HG02938 (cell line): ENCODE measurements around the gene KRTAP4-9.
"Not testable (repeated sequence)": the region's sequence is repeated elsewhere in the genome, so short reads cannot be mapped to it uniquely, and the experiment has no call there.

Experiments used
- ATAC-seq: cut with Tn5 transposase; IDR thresholded peaks from one replicate; pipeline ENCODE4 v1.9.1; 2021; ENCODE audit warnings: mild to moderate bottlenecking, moderate library complexity; ENCODE audit not compliant: unreplicated experiment

Gene KRTAP4-9

DNA sequence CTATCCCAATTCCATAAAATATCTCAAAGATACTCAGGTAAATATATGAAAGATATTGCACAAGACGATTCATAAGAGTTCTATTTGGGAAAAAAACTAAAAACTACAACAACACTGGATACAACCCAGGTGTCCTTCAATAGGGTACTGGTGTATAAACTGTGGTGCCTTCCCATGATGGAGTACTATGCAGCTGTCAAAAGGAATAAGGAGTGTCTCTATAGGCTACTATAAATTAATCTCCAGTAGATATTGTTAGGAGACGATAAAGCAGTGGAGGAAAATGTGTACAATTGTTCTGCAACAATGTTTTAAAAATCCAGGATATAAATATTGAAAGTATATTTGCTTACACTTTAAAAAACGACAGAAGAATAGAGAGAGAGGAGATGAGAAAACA, 21.2 kb downstream of the KRTAP4-9 start:
- ATAC-seq = no peak

- no peak for ATAC-seq
Measured at GRCh38 chr17:41127371-41127770, 22.2 kb downstream of the KRTAP4-9 start.

DNA sequence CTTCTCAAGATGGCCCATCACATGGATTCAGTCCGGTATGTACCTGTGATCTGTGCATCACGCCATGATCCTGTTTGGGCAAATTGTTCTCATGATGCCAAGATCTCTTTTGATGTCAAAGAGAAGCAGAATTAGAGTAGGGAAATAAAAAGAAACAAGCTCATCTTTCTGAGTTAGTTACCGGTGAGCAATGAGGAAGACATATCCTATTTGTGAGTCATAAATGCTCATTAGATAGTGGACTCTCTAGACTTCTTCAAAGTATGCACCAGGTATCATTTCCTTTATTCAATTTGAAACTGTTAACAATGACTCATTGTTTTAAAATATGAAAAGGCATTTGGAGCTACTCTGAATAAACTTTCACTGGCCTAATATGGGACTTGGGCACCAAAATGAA, 26.8 kb downstream of the KRTAP4-9 start:
- no peak for ATAC-seq

DNA sequence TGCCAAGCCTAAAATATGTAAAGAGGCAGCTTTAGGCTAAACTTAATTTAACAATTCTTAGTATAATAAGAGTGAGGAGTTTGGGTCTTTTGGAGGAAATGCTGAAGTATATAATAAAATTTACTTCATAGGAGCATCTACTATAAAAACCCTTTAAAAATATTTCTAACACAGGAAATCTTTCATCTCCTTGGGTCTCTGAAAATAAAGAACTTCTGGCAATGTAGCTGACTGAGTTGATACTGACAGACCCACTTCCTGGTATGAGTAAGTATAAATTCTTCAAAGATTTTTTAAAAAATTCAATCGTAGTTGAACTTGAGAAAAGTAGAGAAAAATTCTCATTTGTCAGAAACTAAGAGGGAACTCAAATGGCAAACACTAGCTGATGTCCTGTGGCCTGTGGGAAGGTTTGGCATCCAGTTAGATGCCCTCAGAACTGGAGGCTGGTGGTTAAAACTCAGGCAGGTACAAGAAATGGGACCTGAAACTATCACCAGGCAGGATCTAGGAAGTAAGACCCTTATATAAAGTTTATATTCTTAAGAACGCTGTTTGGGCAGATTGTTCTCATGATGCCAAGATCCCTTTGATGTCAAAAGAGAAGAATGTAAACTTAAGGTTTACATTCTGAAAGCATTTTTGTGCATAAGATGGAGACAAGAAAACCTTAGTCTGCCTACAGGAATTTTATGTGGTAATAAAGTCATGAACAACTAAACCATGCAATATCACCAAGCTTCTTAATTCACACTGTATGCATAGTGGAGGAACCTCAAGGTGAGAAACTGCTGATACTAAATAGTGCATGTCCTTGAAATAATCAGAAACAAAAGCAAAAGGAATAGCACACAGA, 28.9 kb downstream of the KRTAP4-9 start:
- ATAC-seq = no peak

DNA sequence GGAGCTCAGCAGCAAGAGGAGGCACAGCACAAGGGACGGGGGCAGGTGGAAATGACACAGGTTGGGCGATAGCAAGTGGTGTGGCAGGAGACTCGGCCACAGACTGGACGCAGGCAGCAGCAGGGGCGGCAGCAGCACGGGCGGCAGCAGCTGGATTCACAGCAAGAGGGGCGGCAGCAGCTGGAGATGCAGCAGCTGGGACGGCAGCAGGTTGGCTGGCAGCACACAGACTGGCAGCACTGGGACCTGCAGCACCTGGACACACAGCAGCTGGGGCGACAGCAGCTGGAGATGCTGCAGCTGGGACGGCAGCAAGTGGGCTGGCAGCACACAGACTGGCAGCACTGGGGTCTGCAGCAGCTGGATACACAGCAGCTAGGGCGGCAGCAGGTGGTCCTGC, 34.7 kb downstream of the KRTAP4-9 start:
- ATAC-seq = not testable (repeated sequence)

DNA sequence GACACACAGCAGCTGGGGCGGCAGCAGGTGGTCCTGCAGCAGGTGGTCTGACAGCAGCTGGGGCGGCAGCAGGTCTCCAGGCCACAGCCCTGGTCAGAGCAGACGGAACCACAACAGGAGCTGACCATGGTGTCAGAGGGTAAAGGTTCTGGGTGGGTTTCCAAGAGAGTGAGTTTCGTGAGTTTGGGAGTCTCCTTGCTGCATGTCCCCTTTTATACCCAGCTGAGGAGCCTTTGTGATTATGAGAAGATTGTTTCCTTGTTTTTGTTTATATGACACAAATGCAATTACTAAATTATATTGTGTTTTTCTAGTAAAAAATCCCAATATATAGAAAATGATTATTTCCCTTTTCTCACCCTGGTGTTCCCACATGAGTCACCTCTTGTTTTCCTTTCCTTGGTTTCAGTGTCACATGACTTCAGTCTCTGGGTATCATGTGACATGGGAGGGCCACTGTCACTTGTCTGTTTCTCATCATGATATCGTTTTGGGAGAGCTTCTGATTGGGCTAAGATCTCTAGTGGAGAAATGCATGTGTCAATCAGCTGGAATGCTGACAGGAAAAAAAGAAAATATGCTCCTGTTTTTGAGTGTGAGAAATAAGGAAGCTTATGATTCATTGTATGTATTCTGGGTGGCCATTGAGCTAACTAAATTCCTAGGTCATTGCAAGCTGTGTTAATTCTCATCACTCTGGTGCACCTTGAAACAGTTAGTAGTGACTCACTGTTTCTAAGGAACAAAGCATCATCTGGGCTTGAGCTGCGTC, 35.4 kb downstream of the KRTAP4-9 start, which contains the start of gene KRTAP4-6:
KRTAP4-6 (minus strand) TSS at position 185 of the 772 bp plus-strand sequence; CDS start at position 128, 57 bp downstream.
- ATAC-seq = no peak

GRCh38 chr17:41141361-41141760, 36.2 kb downstream of the KRTAP4-9 start:
- ATAC-seq = no peak

- ATAC-seq = no peak
Measured at GRCh38 chr17:41144846-41145245, 39.7 kb downstream of the KRTAP4-9 start.

- no peak for ATAC-seq
Measured at GRCh38 chr17:41145261-41145660, 40.1 kb downstream of the KRTAP4-9 start.

GRCh38 chr17:41147531-41148204, 42.5 kb downstream of the KRTAP4-9 start:
- ATAC-seq = no peak

DNA sequence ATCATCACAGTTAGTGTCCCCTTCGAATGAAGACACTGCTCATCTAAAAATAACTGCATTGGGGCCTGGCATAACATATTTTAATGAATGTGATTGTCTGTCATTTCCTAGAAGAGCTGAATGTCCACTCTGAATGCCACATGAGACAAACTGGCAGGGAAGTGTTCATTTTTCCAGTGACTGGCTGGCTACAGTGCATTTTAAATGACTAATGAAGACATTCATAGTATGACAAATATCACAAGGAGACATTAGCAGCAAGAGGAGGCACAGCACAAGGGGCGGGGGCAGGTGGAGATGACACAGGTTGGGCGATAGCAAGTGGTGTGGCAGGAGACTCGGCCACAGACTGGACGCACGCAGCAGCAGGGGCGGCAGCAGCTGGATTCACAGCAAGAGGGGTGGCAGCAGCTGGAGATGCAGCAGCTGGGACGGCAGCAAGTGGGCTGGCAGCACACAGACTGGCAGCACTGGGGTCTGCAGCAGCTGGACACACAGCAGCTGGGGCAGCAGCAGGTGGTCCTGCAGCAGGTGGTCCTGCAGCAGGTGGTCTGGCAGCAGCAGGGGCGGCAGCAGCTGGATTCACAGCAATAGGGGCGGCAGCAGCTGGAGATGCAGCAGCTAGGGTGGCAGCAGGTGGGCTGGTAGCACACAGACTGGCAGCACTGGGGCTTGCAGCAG, 43.9 kb downstream of the KRTAP4-9 start:
- not testable (repeated sequence) for ATAC-seq

GRCh38 chr17:41149652-41149985, 44.4 kb downstream of the KRTAP4-9 start, which contains the start of gene KRTAP4-5:
KRTAP4-5 (minus strand) TSS chr17:41149825; CDS start chr17:41149767, 58 bp downstream.
- no peak for ATAC-seq

DNA sequence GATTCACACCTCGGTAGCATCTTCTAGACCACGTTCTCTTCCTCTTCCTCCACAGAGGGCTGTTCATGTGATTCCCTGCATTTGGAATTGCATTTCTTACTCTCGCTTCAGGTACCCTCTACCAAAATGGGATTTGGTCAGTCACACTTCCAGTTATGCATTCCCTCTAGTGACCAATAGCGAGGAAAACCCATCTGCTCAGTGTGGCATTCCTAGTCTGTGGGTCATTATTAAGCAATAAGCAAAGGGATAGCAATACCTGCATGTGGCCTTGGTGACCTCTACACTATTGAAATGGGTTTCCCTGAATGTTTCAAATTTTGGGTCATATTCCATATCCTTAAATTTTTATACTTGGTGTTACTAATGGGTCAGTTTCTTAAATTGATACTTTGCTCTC, 44.8 kb downstream of the KRTAP4-9 start:
- ATAC-seq = no peak

DNA sequence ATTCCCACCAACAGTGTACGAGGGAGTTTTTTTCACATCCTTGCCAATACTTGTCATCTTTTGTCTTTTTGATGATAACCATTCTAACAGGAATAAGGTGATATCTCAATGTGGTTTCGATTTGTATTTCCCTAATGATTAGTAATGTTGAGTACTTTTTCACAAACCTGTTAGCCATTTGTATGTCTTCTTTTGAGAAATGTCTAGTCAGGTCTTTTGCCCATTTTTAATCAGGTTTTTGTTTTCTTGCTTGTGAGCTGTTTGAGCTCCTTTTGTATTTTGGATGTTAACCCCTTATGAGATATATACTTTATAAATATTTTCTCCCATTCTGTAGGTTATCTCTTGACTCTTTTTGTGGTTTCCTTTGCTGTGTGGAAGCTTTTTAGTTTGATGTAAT, 46.3 kb downstream of the KRTAP4-9 start:
- ATAC-seq = no peak

GRCh38 chr17:41153856-41154255, 48.7 kb downstream of the KRTAP4-9 start:
- ATAC-seq = no peak
